Esophagus squamous epithelium (tissue), 4 donors: ENCODE results near the gene RPS2.

Experiments used
- POLR2A ChIP-seq, 4 donors: fragments of 450-650 bp; IDR thresholded peaks; one replicate each; pipeline ENCODE4 v1.6.1; 2017; ENCODE audit warnings: antibody characterized with exemption in 4 of 4, mild to moderate bottlenecking in 4 of 4, moderate library complexity in 3 of 4
- TF ChIP-seq, protein P1 (sequence below), 6 experiments: fragments of 450-650 bp in 4 of 6; fragments of 200-600 bp in 2 of 6; sonication (generic) in 2 of 6; IDR thresholded peaks; one replicate each; pipeline ENCODE4 v1.5.1; 2016 to 2019; ENCODE audit warnings: antibody characterized with exemption in 6 of 6, mild to moderate bottlenecking in 4 of 6, moderate library complexity in 4 of 6

DNA sequence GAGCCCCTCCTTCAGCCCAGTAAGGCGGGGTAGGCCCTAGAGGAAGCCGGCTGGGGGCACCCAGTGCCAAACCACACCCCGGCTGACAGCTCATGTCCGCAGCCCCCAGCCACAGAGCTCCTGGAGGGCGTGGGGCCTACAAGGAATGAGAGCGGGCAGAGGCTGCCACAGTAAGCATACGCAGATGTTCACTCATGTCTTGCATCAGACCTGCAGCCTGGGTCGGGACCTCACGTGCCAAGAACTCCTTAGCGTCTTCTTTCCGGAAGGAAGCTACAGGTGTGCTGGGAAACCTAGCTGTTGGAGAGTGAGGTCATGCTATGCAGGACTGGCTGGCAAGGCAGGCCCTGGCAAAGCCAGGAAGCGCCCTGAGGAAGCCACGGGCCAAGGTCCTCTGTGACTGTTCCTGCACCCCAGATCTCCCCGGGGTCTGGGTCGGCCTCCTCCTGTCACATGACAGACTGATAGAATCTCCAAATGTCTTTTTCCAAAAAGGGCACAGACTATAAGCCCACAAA, 43.4 kb upstream of the RPS2 start:
- TF ChIP-seq, protein P1, sequence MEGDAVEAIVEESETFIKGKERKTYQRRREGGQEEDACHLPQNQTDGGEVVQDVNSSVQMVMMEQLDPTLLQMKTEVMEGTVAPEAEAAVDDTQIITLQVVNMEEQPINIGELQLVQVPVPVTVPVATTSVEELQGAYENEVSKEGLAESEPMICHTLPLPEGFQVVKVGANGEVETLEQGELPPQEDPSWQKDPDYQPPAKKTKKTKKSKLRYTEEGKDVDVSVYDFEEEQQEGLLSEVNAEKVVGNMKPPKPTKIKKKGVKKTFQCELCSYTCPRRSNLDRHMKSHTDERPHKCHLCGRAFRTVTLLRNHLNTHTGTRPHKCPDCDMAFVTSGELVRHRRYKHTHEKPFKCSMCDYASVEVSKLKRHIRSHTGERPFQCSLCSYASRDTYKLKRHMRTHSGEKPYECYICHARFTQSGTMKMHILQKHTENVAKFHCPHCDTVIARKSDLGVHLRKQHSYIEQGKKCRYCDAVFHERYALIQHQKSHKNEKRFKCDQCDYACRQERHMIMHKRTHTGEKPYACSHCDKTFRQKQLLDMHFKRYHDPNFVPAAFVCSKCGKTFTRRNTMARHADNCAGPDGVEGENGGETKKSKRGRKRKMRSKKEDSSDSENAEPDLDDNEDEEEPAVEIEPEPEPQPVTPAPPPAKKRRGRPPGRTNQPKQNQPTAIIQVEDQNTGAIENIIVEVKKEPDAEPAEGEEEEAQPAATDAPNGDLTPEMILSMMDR (IDR thresholded peaks at IDR 0.05) = no peak
- peak in 2 of 4 donors; percentile 32 to 55 for TF ChIP-seq POLR2A (IDR thresholded peaks at IDR 0.05)
